VCaP (cell line): ENCODE data around the gene PKIB.

Experiments used
- H3K27ac ChIP-seq: fragments of 450-650 bp; 2 replicates; pipeline ENCODE4 v1.5.1; 2017
- CTCF ChIP-seq: fragments of 450-650 bp; conservative IDR thresholded peaks from 2 replicates; pipeline ENCODE4 v1.5.1; 2017; ENCODE audit warnings: mild to moderate bottlenecking, moderate library complexity

PKIB gene

GRCh38 chr6:122651604-122652003, 41.4 kb downstream of the PKIB start:
- TF ChIP-seq CTCF = no peak
- H3K27ac ChIP-seq = no peak overlapping the region

- no peak overlapping the region for H3K27ac ChIP-seq
- TF ChIP-seq CTCF = no peak
Measured at GRCh38 chr6:122652431-122652830, 42.2 kb downstream of the PKIB start.

GRCh38 chr6:122653094-122653493, 42.9 kb downstream of the PKIB start:
- H3K27ac ChIP-seq = no peak overlapping the region
- TF ChIP-seq CTCF = no peak

- TF ChIP-seq CTCF = no peak
- H3K27ac ChIP-seq = no peak overlapping the region
Measured at GRCh38 chr6:122654012-122654411, 43.8 kb downstream of the PKIB start.

- H3K27ac ChIP-seq = peak overlapping the region; percentile 27; the same call in 1 of the 2 replicates
- no peak for TF ChIP-seq CTCF
Measured at GRCh38 chr6:122657601-122658000, 47.4 kb downstream of the PKIB start.

GRCh38 chr6:122660296-122660695, 50.1 kb downstream of the PKIB start:
- no peak for TF ChIP-seq CTCF
- no peak overlapping the region for H3K27ac ChIP-seq

GRCh38 chr6:122663981-122664380, 53.8 kb downstream of the PKIB start:
- H3K27ac ChIP-seq = no peak overlapping the region
- TF ChIP-seq CTCF = no peak

- no peak for TF ChIP-seq CTCF
- no peak overlapping the region for H3K27ac ChIP-seq
Measured at GRCh38 chr6:122665929-122666328, 55.7 kb downstream of the PKIB start.
